Activated T-cell treated with anti-CD3 and anti-CD28 coated beads, Interleukin-2, amount 50 U/mL, for 72 hours (primary cell): ENCODE measurements around the gene IGSF9B. TPM values are rescaled to one million over a fixed set of nuclear protein-coding genes. Genes with fewer than 3 reads are reported as not detected.

Source experiments
- ATAC-seq, 2 donors: fragments of 150-1000 bp; cut with Tn5 transposase; replicated peaks in 1 of 2; 2 replicates each; pipeline ENCODE4 v1.10.0; 2021; ENCODE audit warnings: moderate library complexity in 2 of 2, mild to moderate bottlenecking in 1 of 2
- DNase-seq, 2 donors: peaks; one replicate each; pipeline ENCODE4 v3.0.0; 2021 to 2022; ENCODE audit warnings: mixed read lengths in 1 of 2
- H3K27ac Mint-ChIP-seq: one replicate; pipeline ENCODE4 v1.8.0; 2022; ENCODE audit warnings: mild to moderate bottlenecking, moderate library complexity, mixed read lengths
- H3K27me3 Mint-ChIP-seq: one replicate; pipeline ENCODE4 v1.8.0; 2022; ENCODE audit warnings: low read depth, mixed read lengths
- H3K36me3 Mint-ChIP-seq, 2 donors: one replicate each; pipeline ENCODE4 v1.8.0; 2022; ENCODE audit warnings: mixed read lengths in 2 of 2, mild to moderate bottlenecking in 1 of 2; ENCODE audit not compliant: insufficient read depth in 2 of 2
- H3K4me1 Mint-ChIP-seq: one replicate; pipeline ENCODE4 v1.8.0; 2022; ENCODE audit warnings: low read depth, mixed read lengths
- H3K4me3 Mint-ChIP-seq, 2 donors: one replicate each; pipeline ENCODE4 v1.8.0; 2022; ENCODE audit warnings: mild to moderate bottlenecking in 2 of 2, mixed read lengths in 2 of 2, moderate library complexity in 2 of 2
- H3K9me3 Mint-ChIP-seq, 2 donors: one replicate each; pipeline ENCODE4 v1.8.0; 2022; ENCODE audit warnings: mixed read lengths in 2 of 2
- total RNA-seq, 2 donors: library from RNA; stranded (reverse); gene quantifications; one replicate each; pipeline ENCODE4 v1.2.3, GENCODE V29; 2022

The IGSF9B gene
- total RNA-seq, 2 donors from 2014 or later = 81.8 to 87.0 TPM

DNA sequence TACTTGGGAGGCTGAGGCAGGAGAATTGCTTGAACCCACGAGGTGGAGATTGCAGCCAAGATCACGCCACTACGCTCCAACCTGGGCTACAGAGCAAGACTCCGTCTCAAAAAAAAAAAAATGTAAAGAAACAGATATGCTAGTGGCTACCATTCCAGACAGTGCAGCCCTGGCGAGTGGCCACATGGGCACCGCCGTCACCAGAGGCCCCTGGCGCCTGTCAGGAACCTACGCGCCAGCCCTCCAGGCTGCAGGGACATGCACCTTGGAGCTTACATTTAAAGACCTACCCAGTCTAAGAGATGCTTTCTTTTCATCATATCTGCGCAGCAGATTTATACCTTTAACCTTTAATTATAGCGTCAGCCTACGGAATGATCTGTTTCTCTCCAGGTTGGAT lies 37.2 kb upstream of the IGSF9B start:
- Mint-ChIP-seq H3K9me3 (no peaks in the 10 kb centered on the region), H3K4me3 (no peak overlapping the region), H3K27ac (no peak overlapping the region), H3K4me1 (peaks cover 13% of the 10 kb centered on the region), H3K36me3 (no peaks in the 10 kb centered on the region), H3K27me3 (peaks cover 7% of the 10 kb centered on the region)
- DNase-seq (no peak), ATAC-seq (no peak)

DNA sequence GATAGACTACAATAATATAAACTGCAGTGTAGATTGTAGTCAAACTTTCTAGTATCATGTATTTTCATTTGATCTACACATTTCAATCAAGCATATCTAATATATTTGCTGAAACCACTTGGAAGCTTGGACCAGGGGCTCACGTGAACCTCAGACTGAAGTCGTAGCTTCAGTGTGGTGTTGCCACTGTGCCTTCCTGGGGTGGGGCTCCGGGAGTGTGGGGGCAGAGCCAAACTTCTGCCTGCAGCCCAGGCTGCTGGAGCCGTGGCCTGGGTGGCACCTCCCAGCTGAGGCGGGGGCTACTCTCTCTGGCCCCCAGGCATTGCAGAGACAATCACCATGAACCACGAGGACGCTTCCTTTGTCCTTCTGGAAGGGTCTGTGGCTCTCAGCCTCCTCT lies 36.3 kb upstream of the IGSF9B start:
- Mint-ChIP-seq H3K4me3 (no peak overlapping the region), H3K27ac (no peak overlapping the region), H3K4me1 (peaks cover 13% of the 10 kb centered on the region), H3K9me3 (no peaks in the 10 kb centered on the region), H3K36me3 (no peaks in the 10 kb centered on the region), H3K27me3 (peaks cover 7% of the 10 kb centered on the region)
- no peak for ATAC-seq
- DNase-seq = no peak

DNA sequence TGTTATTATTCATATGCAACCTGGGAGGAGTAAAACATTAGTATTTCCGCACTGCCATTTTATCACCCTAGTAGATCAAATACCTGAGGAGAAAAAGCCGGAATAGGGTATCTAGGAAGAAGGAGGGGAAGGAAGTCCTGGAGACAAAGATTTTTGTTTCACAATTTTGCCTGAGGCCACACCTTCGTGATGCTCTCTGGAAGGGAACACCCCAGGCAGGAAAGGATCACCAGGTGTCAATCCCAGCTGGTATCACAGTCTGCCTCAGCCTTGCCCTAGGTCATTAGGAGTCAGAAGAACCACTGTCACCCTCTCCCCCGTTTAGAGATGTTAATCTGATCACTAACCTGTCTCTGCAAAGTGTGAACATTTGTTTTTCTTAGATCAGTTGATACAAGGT lies 35.4 kb upstream of the IGSF9B start:
- DNase-seq = no peak
- no peak for ATAC-seq
- peaks cover 19% of the 10 kb centered on the region for H3K4me1 Mint-ChIP-seq

DNA sequence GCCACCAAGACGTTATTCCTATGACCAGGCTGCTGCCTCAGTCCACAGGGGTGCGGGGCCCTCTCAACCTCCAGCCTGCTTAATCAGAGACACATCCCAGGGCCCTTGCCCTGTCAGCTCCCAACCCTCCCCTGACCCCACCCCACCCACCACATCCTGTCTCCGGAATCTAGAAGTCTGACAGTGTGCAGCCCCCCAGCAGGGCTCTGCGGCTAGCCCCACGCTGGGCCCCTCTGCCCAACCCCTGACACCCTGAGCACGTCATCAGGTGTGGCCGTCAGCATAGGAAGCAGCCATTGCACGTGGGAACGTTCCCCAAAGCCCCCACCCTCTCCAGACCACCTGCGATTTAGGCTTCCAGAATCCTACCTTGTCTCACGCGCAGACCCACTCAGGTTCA lies 34.3 kb upstream of the IGSF9B start:
- Mint-ChIP-seq H3K36me3 (no peaks in the 10 kb centered on the region), H3K27me3 (no peaks in the 10 kb centered on the region), H3K4me3 (no peak overlapping the region), H3K9me3 (no peaks in the 10 kb centered on the region), H3K27ac (no peak overlapping the region), H3K4me1 (peaks cover 19% of the 10 kb centered on the region)
- DNase-seq = peak in 1 of 2 donors; percentile 5
- peak in 1 of 2 donors; percentile 44 for ATAC-seq

More for the DNA sequence above, 35.4 kb upstream of the IGSF9B start:
- H3K9me3 Mint-ChIP-seq = no peaks in the 10 kb centered on the region
- no peaks in the 10 kb centered on the region for H3K36me3 Mint-ChIP-seq
- no peak overlapping the region for H3K27ac Mint-ChIP-seq
- no peaks in the 10 kb centered on the region for H3K27me3 Mint-ChIP-seq
- no peak overlapping the region for H3K4me3 Mint-ChIP-seq

DNA sequence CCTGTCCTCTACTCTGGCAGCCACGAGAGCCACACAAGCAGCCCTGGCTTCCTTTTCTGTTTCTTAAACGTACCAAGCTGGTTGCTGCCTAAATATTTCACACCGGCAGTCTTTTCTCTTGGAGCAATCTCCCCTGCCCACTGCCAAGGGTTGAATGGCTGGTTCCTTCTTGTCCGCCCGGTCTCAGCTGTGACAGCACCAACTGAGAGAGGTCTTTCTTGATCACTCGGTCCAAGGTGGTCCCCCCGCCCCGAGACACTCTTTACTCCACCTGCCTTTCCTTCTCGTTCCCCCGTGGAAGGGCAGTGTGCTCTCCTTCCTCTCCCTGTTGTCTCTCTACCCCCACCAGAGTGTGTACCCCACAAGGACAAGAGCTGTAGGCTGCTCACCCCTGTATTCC lies 33.7 kb upstream of the IGSF9B start:
- DNase-seq = no peak
- Mint-ChIP-seq H3K27ac (no peak overlapping the region), H3K36me3 (no peaks in the 10 kb centered on the region), H3K4me1 (peaks cover 19% of the 10 kb centered on the region), H3K4me3 (no peak overlapping the region), H3K27me3 (no peaks in the 10 kb centered on the region), H3K9me3 (no peaks in the 10 kb centered on the region)
- ATAC-seq = no peak

DNA sequence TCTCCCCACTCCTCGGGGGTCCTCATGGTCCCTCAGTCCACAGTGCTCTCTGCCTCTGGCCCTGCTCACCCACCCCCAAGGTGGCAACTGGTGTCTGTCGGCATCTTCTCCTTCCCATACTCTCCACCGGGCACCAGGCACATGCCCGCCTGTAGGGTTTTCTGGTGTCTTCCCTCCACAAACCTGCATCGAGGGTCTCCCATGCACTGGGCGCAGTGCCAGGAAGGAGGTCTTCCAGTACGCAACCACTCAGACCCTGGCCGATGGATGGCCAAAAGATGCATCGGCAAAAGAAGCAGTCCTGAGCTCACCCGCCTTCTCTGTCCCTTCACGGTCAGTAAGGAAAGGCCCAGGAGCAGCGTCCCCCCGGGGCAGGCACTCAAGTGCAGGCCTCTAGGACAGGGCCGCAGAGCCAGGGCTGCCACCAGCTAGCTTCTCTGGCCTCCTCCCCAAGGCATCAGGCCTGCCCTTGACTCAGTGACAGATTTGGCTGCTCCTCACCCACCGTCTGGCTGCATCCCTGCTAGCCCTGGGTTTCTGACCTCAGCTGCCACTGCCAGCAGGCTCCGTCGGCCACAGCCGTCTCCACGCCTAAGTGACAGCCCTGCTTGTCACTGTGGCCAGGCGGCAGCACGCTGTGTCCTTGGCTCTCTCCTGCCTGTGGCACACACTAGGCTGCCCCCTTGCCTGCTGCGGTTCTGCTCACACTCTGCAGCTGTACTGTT lies 32.1 kb upstream of the IGSF9B start:
- H3K27ac Mint-ChIP-seq = no peak overlapping the region
- H3K9me3 Mint-ChIP-seq = no peaks in the 10 kb centered on the region
- DNase-seq (no peak), ATAC-seq (no peak)
- no peaks in the 10 kb centered on the region for H3K36me3 Mint-ChIP-seq
- peaks cover 19% of the 10 kb centered on the region for H3K4me1 Mint-ChIP-seq
- no peaks in the 10 kb centered on the region for H3K27me3 Mint-ChIP-seq
- H3K4me3 Mint-ChIP-seq = no peak overlapping the region

DNA sequence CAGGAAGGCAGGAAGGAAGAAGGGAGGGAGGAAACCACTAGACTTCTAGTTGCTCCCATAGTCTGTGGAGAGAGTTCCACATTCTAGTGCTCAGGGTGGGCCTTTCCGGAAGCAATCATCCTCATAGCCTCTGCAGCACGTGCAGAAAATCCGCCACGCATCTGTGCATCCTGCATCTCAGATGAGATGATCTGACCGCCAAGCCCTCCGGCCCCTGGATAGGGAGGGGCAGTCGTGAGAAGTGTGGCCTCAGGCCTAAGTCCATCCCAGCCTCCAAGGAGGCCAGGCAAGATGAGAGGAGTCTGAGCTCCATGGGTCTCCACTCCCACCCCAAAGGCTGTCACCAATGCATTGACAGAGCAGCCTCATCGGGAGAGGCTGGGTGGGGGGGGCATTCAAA lies 30.4 kb upstream of the IGSF9B start:
- Mint-ChIP-seq H3K27ac (no peak overlapping the region), H3K9me3 (no peaks in the 10 kb centered on the region), H3K27me3 (no peaks in the 10 kb centered on the region), H3K4me3 (no peak overlapping the region), H3K4me1 (peaks cover 19% of the 10 kb centered on the region), H3K36me3 (no peaks in the 10 kb centered on the region)
- DNase-seq (no peak), ATAC-seq (no peak)

DNA sequence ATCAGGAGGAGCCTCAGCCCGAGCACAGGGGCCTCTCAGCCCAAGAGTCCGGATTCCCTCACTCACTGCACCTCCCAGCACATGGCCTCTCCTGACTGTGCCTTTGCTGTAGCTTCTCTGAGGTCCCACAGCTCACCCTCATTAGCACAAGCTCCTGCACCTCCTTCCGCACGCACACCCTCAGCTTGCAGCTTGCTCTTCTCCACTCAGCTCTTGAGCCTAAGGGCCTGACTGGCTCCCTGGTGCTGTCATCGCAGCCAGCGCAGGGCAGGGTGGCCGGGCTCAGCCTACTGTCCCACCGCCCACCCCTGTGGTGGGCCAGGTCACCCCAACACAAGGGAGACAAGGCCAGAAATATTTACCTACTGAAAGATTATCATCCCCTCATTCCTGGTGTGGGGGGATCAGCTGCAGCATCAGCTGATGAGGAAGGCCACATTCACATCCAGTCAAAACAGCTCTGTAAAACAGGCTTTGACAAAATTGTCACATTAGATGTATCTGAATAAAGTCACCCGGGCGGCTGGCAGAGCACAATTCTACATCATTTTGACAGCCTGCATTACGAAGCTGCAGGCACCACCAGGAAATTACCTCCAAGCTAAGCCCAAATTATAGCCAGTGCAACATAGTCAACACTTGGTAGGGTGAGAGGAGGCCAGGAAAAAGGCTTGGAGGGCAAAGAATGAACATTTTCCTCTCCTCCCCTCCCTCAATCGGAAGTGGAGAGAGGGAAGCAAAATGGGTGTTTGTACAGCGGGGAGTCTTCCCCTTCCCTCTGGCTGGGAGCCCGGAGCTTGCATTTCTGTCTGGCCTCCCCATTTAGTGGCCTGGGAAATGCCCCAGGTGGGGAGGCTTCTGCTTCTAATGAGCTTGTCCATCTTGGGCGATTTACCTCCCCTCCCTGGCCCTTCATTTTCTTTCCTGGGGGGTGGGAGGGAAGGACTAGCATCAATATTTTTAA lies 29.5 kb upstream of the IGSF9B start:
- DNase-seq (no peak), ATAC-seq (no peak)
- no peaks in the 10 kb centered on the region for H3K36me3 Mint-ChIP-seq
- no peak overlapping the region for H3K27ac Mint-ChIP-seq
- H3K4me1 Mint-ChIP-seq = peaks cover 14% of the 10 kb centered on the region
- H3K4me3 Mint-ChIP-seq = no peak overlapping the region
- H3K27me3 Mint-ChIP-seq = peaks cover 9% of the 10 kb centered on the region
- H3K9me3 Mint-ChIP-seq = no peaks in the 10 kb centered on the region

DNA sequence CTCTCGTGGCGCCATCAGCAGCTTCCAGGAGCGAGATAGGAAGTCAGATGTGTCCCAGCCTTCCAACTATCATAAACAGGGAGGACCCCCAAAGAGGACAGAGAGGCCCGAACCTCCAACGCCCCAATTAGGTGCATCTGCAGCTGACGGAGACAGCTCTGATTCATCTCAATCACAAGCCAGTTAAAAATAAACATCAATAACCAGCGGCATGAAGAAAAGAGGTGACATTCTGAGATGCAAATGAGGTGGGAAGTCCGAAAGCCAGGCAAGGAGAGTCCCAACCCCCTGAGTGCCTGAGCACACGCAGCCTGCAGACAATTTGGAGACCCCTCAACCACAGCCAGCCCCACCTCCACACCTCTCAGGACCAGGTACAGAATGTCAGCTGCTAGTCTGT lies 28.1 kb upstream of the IGSF9B start:
- H3K27ac Mint-ChIP-seq = no peak overlapping the region
- no peak overlapping the region for H3K4me3 Mint-ChIP-seq
- peaks cover 7% of the 10 kb centered on the region for H3K4me1 Mint-ChIP-seq
- H3K36me3 Mint-ChIP-seq = no peaks in the 10 kb centered on the region
- no peaks in the 10 kb centered on the region for H3K9me3 Mint-ChIP-seq
- H3K27me3 Mint-ChIP-seq = peaks cover 19% of the 10 kb centered on the region
- DNase-seq = no peak
- no peak for ATAC-seq

DNA sequence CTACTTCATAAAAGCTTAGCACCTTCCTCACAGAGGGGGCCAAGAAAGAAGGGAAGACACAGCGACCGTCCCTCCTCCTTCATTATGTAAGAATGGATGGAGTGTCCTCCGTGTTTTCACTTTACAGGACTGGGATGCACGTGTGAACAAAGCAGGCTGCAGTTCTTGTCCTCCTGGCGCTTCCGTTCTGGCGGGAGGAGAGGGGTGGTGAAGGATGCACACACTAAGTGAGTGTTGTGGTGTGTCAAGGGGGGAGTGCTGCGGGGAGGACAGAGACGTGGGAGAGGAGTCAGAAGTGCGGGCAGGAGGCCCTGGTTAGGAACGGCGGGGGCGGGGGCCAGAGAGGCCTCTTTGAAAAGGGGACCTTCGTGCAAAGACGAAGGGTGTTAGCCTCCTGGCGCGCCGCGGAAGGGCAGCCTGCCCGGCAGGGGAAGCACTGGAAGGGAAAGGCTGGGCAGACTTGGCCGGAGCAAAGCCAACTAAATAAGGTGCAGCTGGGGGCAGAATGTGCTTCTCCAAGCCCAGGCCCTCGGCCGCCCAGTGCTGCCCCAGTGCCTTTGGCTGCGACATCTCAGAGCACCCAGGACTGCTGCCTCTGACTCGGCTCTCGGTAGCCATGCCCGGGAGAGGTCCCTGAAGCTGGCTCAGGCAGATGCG lies 27.0 kb upstream of the IGSF9B start:
- H3K9me3 Mint-ChIP-seq = no peaks in the 10 kb centered on the region
- peaks cover 7% of the 10 kb centered on the region for H3K4me1 Mint-ChIP-seq
- no peak overlapping the region for H3K27ac Mint-ChIP-seq
- DNase-seq (no peak), ATAC-seq (no peak)
- peaks cover 22% of the 10 kb centered on the region for H3K27me3 Mint-ChIP-seq
- no peaks in the 10 kb centered on the region for H3K36me3 Mint-ChIP-seq
- H3K4me3 Mint-ChIP-seq = no peak overlapping the region

DNA sequence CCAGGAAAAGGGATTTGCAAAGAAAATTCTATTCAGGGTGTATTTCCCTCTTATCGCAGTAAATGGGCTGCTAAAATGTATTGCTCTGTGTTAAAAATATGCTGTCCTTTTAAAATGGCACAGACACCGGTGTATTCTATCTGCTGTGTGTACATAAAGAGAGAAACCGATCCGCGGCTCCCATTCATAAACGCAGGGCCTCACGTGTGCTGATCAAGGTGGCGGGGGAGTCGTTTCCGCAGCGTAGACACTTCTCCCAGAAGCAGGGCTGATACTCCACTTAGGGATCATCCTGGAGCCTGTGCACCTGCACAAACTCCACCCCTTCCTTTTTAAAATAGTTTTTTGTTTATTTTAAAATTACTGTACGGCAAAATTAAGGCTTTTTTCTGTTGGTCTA lies 26.1 kb upstream of the IGSF9B start:
- no peaks in the 10 kb centered on the region for H3K36me3 Mint-ChIP-seq

DNA sequence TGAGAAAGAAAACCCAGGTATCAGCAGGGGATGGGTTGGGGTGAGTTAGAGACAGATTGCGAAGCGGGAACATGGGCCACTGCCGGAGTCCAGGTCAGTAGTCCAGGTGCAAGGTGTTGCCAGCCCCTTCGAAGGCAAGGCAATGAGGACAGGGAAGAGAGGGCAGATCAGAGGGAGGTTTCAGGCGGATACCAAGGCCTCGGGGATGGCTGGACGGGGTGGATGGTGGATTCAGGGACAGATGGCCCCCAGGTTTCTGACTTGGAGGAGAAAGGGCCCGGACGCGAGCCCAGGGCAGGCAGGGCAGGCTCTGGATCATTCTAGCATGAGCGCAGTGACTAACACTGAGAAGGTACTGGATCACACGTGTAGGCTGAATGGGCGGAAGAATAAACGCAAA lies 25.4 kb upstream of the IGSF9B start:
- Mint-ChIP-seq H3K4me1 (peaks cover 5% of the 10 kb centered on the region), H3K36me3 (no peaks in the 10 kb centered on the region), H3K27ac (no peak overlapping the region), H3K27me3 (peaks cover 28% of the 10 kb centered on the region), H3K4me3 (no peak overlapping the region), H3K9me3 (no peaks in the 10 kb centered on the region)
- DNase-seq (no peak), ATAC-seq (no peak)

More for the DNA sequence above, 26.1 kb upstream of the IGSF9B start:
- H3K27me3 Mint-ChIP-seq = peaks cover 23% of the 10 kb centered on the region
- H3K4me3 Mint-ChIP-seq = no peak overlapping the region
- H3K27ac Mint-ChIP-seq = no peak overlapping the region
- no peaks in the 10 kb centered on the region for H3K9me3 Mint-ChIP-seq
- ATAC-seq = no peak
- H3K4me1 Mint-ChIP-seq = peaks cover 5% of the 10 kb centered on the region
- DNase-seq = no peak

DNA sequence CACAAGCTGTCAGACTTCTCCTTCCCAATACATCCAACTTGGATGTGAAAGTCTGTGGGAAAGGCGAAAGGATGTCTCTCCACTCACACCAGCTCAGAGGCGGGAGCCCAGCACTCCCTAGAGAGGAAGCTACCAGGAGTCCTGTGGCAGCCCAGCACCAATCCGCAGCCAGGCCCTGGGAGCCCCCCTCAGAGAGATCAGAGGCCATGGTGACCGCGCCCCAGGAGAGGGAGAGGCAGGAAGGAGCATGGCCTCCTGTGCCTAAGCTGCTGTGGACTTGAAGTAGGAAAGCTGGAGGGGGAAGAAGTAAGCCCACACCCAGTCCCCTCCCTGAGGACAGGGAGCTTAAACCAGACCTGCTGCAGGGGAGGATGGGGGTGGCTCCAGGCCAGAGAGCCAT lies 24.4 kb upstream of the IGSF9B start:
- Mint-ChIP-seq H3K27me3 (peaks cover 29% of the 10 kb centered on the region), H3K9me3 (no peaks in the 10 kb centered on the region), H3K36me3 (no peaks in the 10 kb centered on the region), H3K27ac (no peak overlapping the region), H3K4me1 (peaks cover 11% of the 10 kb centered on the region), H3K4me3 (no peak overlapping the region)
- ATAC-seq (no peak), DNase-seq (no peak)
